WERI-Rb-1 (cell line): ENCODE results near the gene MED25.

Experiments used
- DNase-seq: peaks from one replicate; pipeline ENCODE4 v3.0.0-alpha.2; 2020
- H3K27ac ChIP-seq: fragments of 250-450 bp; sonication (Bioruptor Pico); 2 replicates; pipeline ENCODE4 v1.5.1; 2020; ENCODE audit warnings: mild to moderate bottlenecking, moderate library complexity
- H3K27me3 ChIP-seq: fragments of 250-450 bp; sonication (Bioruptor Pico); 2 replicates; pipeline ENCODE4 v1.5.1; 2021; ENCODE audit warnings: mild to moderate bottlenecking, low read depth, moderate library complexity; ENCODE audit not compliant: insufficient read depth, severe bottlenecking
- H3K36me3 ChIP-seq: fragments of 250-450 bp; sonication (Bioruptor Pico); 2 replicates; pipeline ENCODE4 v1.5.1; 2020; ENCODE audit warnings: mild to moderate bottlenecking, moderate library complexity
- H3K4me3 ChIP-seq: 2 replicates; pipeline ENCODE4 v1.5.1; 2011; ENCODE audit warnings: low read depth, mild to moderate bottlenecking, control low read depth, low read length
- H3K9me3 ChIP-seq: fragments of 250-450 bp; sonication (Bioruptor Pico); 2 replicates; pipeline ENCODE4 v1.5.1; 2021; ENCODE audit warnings: mild to moderate bottlenecking, moderate library complexity; ENCODE audit not compliant: severe bottlenecking
- CTCF ChIP-seq: IDR thresholded peaks from 2 replicates; pipeline ENCODE4 v1.5.1; 2011; ENCODE audit warnings: low read depth, mild to moderate bottlenecking, control low read depth, inconsistent platforms, low read length

MED25 gene

GRCh38 chr19:49799271-49799797 is 18.8 kb upstream of the MED25 start:
- Histone ChIP-seq H3K9me3 (no peaks in the 10 kb centered on the region), H3K36me3 (peaks cover 67% of the 10 kb centered on the region), H3K27me3 (no peaks in the 10 kb centered on the region), H3K4me3 (no peak overlapping the region), H3K27ac (no peak overlapping the region)
- TF ChIP-seq CTCF, result no peak
- DNase-seq, result no peak

- Histone ChIP-seq H3K27ac (no peak overlapping the region), H3K4me3 (no peak overlapping the region), H3K36me3 (peaks cover 68% of the 10 kb centered on the region), H3K9me3 (no peaks in the 10 kb centered on the region), H3K27me3 (no peaks in the 10 kb centered on the region)
- TF ChIP-seq CTCF, result peak; percentile 59
- DNase-seq, result peak; percentile 60
Observed at GRCh38 chr19:49799798-49800376, 18.2 kb upstream of the MED25 start.

- Histone ChIP-seq H3K9me3 (no peaks in the 10 kb centered on the region), H3K4me3 (no peak overlapping the region), H3K27ac (no peak overlapping the region), H3K27me3 (no peaks in the 10 kb centered on the region), H3K36me3 (peaks cover 67% of the 10 kb centered on the region)
- TF ChIP-seq CTCF, result no peak
- DNase-seq, result no peak
Observed at GRCh38 chr19:49800771-49801170, 17.3 kb upstream of the MED25 start.

GRCh38 chr19:49801401-49801888 is 16.6 kb upstream of the MED25 start:
- peaks cover 67% of the 10 kb centered on the region for H3K36me3 ChIP-seq
- H3K9me3 ChIP-seq, result no peaks in the 10 kb centered on the region
- TF ChIP-seq CTCF, result no peak
- peak overlapping the region; percentile 42 for H3K4me3 ChIP-seq
- H3K27me3 ChIP-seq, result no peaks in the 10 kb centered on the region
- no peak for DNase-seq
- peak overlapping the region; percentile 56 for H3K27ac ChIP-seq

GRCh38 chr19:49801966-49802661 is 16.0 kb upstream of the MED25 start:
- H3K9me3 ChIP-seq, result no peaks in the 10 kb centered on the region
- peak overlapping the region; percentile 56 for H3K27ac ChIP-seq
- peak; percentile 92 for DNase-seq

More at GRCh38 chr19:49801966-49802661, 16.0 kb upstream of the MED25 start:
- H3K4me3 ChIP-seq, result peak overlapping the region; percentile 42
- H3K36me3 ChIP-seq, result peaks cover 63% of the 10 kb centered on the region
- TF ChIP-seq CTCF, result no peak
- H3K27me3 ChIP-seq, result no peaks in the 10 kb centered on the region
